ENCODE results near the gene MSRB1.
"Not testable (repeated sequence)": the region's sequence is repeated elsewhere in the genome, so short reads cannot be mapped to it uniquely, and the experiment has no call there.

Gene MSRB1

DNA sequence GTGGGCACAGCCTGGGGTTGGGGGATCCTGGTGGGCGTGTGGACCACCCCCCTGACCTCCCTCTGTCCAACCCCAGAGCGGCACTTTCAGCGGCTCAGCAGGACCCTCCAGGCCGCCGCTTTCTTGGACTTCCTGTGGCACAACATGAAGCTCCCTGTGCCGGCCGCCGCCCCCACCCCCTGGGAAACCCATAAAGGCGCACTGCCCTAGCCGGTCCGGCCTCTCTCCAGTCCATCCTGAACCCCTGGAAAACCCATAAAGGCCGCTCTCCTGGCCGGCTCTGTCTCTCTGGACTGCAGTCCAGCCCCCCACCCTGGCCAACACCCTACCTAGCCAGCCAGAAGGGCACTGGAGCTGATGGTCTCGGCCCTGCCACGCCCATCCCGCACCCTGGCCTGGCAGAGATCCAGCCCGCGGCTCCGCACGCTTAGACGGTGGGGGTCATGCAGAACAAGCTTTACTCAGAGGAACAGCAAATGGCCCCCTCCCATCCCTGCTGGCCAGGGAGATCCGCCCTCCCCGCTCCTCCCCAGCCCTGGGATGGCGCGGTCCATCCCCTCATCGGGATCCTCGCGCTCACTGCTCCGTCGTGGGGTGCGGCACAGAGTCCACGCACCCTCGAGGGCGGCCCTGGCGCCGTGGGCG is 35.6 kb upstream of the MSRB1 start:
- DNase-seq (ENCODE audit: low spot score) = no peak

DNA sequence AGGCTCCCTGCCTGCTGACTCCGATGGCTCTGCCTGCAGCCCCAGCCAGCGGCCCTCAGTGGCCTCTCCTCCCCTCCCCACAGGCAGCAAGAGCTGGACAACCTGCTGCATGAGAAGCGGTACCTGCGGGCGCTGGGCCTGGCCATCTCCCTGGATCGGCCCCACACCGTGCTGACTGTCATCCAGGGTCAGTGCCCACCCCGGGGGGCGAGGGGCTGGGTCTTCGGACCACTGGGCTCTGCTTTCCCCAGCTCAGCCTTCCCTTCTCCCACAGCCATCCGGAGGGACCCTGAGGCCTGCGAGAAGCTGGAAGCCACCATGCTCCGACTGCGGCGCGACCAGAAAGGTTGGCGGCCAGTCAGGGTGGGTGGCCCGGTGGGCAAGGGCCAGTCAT is 34.9 kb upstream of the MSRB1 start:
- no peak for DNase-seq (ENCODE audit: low spot score)

DNA sequence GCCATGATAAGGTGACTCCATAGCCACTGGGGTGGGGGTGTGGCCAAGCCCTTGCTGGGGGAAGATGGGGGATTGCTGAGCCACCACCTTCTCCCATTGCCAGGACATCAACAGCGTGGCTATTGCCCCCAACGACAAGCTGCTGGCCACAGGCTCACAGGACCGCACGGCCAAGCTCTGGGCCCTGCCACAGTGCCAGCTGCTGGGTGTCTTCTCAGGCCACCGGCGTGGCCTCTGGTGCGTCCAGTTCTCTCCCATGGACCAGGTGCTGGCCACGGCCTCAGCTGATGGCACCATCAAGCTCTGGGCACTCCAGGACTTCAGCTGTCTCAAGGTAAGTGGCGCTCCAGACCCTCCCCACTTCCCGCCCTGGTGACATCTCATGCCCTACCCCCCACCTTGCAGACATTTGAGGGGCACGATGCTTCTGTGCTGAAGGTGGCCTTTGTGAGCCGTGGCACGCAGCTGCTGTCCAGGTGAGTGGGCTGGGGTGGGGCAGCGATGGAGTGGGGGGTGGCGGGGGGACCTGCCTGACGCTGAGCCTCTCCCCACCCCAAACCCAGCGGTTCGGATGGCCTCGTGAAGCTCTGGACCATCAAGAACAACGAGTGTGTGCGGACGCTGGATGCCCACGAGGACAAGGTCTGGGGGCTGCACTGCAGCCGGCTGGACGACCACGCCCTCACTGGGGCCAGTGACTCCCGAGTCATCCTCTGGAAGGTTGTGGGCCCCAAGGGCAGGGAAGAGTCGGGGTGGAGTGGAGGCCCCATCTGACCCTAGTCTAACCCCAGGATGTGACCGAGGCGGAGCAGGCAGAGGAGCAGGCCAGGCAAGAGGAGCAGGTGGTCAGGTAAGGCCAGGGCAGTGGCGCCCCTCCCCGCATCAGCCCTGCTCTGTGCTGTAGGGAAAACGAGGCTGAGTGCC is 34.2 kb upstream of the MSRB1 start:
- DNase-seq (ENCODE audit: low spot score) = no peak

DNA sequence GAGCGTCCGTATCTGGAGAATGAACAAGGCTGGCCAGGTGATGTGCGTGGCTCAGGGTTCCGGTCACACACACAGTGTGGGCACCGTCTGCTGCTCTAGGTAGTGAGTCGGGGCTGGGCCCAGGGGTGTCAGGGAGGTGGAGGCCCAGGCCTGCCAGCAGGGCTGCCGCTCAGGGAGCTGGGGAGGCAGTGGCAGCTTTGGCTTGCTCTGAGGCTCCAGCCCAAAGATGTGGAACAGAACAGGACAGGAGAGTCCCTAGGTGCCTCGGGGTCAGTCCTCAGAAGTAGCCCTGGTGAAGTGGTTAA is 33.2 kb upstream of the MSRB1 start:
- DNase-seq (ENCODE audit: low spot score) = no peak

DNA sequence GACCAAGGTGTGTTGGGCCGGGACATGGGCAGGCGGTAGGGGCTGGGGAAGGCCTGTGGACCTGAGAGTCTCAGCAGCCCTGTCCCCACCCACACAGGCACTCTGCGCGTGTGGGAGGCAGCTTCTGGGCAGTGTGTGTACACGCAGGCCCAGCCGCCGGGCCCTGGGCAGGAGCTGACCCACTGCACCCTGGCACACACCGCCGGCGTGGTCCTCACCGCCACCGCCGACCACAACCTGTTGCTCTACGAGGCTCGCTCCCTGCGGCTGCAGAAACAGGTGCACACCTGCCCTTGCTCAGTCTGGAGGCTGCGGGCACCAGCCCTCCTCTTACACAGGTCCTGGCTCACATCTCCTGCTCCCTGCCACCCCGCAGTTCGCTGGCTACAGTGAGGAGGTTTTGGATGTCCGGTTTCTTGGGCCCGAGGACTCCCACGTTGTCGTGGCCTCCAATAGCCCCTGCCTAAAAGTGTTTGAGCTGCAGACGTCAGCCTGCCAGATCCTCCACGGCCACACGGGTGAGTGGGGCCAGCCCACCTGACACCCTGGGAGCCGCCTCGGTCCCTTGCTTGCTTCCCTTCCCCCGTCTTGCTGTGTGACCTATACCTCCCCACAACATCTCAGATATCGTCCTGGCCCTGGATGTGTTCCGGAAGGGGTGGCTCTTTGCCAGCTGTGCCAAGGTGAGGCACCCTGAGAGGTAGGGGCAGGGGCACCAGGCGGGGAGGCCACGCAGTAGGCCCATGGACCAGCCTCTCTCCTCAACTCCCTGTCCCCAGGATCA is 32.6 kb upstream of the MSRB1 start:
- no peak for DNase-seq (ENCODE audit: low spot score)

DNA sequence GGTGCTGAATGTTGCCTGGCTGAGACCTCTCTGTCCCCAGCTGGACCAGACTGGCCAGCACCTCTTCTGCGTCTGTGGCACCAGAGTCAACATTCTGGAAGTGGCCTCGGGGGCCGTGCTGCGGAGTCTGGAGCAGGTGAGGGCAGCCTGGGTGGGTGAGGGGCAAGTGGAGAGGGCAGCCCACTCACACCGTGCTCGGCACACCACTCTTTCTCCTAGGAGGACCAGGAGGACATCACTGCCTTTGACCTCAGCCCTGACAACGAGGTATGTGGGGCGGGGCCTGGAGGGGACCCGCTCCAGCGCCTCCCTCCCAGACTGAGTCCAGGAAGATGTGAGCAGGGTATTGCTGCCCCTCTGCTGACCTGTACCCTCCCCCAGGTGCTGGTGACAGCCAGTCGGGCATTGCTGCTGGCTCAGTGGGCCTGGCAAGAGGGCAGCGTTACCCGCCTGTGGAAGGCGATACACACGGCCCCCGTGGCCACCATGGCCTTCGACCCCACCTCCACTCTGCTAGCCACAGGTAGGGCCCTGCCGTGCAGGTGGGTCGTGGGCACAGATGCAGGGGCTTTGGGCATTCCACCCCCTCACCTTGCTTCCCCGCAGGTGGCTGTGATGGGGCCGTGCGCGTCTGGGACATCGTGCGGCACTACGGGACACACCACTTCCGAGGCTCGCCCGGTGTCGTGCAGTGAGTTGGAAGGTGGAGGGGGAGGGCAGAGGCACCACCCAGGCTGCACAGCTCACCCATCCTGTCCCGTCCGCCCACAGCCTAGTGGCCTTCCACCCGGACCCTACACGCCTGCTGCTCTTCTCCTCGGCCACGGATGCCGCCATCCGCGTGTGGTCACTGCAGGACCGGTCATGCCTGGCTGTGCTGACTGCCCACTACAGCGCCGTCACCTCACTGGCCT is 31.4 kb upstream of the MSRB1 start:
- DNase-seq (ENCODE audit: low spot score) = no peak

DNA sequence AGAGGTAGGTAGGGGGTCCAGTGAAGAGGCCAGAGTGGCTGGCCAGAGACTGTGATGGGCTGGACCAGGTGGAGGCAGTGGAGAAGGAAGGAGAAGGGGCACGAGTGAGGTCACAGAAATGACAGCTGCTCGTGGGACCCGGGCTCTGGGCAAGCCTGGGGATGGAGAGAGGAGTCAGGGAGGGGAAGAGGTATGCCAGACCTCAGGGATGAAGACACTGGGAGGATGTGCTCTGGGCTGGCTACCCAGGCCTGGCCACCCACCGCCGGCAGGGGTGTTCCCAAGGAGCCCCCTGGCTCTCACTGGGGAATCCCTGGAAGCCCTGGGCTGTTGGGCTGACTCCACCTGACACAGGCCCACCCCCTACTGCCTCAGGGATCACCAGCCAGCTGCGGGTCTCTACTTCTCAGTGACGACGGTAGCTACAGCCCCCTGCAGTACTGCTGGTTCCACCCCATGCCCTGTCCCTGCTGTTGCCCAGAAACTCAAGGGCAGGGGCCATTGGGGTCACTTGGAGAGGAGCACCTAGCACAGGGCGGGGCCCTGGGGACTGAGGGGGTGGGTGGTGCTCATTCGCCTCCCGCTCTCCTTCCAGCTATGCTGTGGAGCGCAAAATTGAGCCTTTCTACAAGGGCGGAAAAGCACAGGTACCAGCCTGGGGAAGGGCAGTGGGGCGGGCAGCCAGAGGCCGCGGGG is 30.6 kb upstream of the MSRB1 start:
- no peak for DNase-seq (ENCODE audit: low spot score)

DNA sequence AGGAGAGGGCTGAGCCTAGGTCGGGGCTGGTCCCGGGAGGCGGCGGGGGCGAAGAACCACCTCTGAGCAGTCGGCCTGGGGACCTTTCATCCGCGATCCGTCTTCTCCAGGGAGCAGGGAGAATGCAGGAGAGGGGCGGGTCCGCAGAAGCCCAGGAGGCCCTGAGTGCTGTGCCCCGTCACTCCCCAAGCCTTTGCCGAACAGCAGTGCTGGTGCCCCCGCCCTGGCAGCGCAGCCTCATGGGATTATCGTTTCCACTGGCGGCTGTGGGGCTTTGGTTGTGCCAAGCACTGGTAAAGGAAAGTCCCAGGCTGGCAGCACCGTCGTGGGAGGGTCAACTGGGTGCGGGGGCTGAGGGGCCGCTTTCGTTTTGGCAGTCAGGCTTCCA is 29.5 kb upstream of the MSRB1 start:
- DNase-seq (ENCODE audit: low spot score) = no peak

DNA sequence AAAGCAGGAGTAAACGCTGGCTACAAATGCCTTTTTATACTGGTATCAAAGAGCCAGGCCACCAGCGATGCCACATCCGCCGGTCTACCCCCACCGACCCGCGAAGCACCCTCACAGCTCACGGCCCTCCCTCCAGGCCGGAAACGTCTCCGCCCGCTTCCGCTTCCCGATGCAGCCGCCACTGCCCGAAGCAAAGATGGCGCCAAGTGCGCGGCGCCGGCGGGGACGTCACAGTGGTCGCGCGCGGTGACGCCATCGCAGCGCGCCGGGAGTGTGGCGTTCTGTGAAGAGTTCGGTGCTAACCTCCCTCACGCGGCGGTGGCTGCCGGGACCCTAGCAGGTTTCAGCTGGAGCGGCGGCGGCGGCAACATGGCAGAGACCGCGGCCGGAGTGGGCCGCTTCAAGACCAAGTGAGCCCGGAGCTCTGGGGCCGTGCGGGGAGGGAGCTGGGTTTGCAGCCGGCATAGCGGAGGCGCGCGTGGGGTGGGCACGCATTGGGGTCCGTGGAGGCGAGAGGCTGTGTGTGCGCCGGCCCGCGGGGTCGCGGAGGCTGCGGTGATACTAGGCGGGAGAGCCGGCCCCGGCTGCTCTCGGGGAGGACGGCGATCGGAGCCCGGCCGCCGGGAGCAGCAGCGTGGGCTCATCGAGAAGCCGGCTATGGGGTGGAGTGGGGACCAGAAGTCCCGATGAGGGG is 28.9 kb upstream of the MSRB1 start, which contains the start of gene TBL3:
Gene TBL3 (plus strand): TSS at position 258 of the 694 bp plus-strand sequence. CDS start 112 bp downstream, at position 370.
- peak; percentile 93 for DNase-seq (ENCODE audit: low spot score)

DNA sequence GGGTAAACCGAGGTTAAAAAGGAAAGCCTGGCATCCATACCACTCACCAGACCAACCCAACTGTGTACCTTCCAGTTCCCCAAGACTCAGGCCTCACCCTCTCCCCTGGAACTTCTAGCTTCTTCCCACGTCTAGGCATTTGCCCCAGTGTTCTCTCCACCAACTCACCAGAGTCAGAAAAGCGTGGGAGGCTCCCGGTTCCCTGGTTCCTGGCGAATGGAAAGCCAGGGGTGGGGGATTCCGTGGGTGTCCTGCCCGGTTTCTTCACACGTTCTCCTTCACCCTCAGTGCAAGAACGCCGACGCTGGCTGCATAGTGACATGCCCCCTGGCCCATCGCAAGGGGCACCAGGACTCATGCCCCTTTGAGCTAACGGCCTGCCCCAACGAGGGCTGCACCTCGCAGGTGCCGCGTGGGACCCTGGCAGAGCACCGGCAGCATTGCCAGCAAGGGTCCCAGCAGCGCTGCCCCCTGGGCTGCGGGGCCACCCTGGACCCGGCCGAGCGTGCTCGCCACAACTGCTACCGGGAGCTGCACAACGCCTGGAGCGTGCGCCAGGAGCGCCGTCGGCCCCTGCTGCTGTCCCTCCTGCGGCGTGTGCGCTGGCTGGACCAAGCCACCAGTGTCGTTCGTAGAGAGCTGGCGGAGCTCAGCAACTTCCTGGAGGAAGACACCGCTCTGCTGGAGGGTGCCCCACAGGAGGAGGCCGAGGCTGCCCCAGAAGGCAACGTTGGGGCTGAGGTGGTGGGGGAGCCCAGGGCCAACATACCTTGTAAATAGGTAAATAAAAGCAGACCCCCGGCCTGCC is 25.4 kb upstream of the MSRB1 start:
- DNase-seq (ENCODE audit: low spot score) = no peak

DNA sequence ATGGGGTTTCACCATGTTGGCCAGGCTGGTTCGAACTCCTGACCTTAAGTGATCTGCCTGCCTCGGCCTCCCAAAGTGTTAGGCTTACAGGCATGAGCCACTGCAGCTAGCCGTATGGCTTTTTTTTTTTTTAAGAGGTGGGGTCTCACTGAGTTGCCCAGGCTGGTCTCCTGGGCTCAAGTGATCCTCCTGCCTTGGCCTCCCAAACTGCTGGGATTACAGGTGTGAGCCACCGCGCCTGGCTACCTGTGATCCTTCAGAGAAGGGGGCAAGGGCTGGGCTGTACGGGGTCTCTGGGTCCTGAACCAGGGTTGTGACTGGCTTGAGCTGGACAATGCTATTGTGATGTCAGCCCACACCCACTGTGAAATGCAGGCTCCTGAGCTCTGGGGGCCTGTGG is 23.5 kb upstream of the MSRB1 start, which contains the start of gene RNF151:
Gene RNF151 (plus strand): TSS at position 397 of the 400 bp plus-strand sequence. CDS start 26 bp downstream, outside the sequence.
- DNase-seq (ENCODE audit: low spot score) = no peak

DNA sequence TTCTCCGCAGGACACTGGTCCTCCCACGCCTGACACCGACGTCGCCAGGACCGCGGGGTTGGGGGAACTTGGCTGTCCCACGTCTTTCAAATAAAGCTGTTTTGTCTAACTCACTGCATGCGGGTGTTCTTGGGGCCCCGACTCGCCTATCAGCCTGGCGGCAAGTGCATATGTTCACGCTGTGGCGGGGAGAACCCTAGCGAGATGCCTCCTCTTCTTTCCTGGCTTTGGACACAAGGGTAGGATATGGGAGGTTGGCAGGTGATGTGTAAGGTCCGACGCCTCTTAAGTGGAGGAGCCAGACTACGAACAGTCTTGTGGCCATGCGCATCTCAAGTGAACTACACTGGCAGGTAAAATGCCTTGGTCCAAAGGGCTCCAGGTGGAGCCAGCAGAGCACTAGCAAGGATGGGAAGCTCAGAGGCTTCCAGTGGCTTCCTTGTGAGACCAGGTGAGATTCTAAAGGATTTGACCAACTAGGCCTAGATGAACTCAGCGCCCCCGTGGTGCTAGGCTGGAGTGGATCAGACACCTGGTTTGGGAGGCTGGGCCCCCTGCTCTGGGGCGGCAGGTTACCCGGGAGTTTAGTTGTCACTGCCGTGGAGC is 22.5 kb upstream of the MSRB1 start:
- no peak for DNase-seq (ENCODE audit: low spot score)

DNA sequence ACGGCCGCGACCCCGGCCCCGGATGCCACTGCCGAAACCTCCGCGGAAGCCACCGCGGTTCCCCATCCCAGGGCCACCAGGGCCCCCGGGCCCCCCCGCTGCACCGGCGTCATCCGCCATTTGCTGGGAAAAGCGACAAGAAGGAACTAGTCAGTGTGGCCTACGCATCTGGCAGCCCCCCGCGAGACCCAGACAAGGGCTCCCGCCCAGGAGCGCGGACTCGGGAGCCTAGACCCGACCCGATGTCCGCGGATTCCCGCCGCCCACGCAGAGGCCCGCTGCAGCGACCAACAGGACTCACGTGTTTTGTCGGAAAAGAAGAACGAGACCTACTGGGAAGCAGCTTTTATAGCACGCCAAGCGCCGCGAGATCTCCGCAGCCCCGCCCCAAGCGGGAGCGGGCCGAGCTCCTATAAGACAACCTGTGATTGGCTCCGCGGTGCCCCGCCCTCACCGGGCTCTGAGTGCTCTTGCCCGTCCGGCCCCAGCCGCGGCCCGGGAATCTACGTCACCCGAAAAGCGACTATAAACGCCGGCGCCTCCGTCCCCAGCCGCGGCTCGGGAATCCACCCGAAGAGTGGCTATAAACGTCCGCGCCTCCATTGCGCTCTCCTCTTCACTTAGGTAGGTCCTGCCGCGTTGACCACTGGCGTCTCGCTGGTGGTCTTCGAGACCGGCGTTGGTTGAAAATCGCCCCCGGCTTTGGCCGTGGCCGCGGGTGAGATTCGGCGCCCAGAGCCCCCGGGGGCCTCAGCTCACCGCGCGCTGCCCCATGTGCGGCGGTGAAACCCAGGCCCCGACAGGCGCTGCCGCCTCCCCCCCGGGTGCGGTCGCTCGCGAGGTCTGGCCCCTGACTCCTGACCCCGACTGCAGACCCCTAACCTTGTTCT is 21.8 kb upstream of the MSRB1 start, which contains the start of gene RPS2:
Gene RPS2 (minus strand): TSS at position 321 of the 890 bp plus-strand sequence. CDS start 201 bp downstream, at position 120.
- peak; percentile 99 for DNase-seq (ENCODE audit: low spot score)

DNA sequence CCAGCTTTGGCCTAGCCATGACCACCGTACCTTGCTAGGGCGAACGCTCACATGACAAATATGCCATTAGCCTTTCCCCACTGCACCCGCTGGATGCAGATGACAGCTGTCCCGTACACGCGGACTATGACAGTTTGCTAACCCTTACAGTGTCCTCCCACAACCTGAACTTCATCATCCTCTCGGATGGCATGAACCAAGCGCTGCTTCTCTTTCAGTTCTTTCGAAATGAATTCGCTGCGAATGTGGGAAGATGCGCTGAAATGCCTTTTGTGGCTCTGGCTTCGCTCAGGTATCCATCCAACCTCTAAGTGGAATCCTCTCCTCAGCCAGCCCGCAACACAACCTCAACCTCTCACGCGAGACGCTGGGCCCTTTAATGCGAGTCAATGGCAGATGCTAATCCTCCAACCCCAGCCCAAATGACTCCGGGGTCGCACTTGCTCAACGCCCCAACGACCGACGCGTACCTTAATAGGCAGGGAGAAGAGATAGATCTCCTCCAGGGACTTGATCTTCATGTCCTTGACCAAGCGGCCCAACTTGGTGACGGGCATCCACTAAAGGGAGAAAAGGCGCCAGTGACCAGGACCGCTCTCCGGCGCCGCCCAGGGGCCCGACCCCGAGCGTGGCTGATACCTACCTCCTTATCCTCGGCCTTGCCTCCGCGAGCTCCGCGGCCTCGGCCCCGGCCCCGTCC is 21.0 kb upstream of the MSRB1 start:
- DNase-seq (ENCODE audit: low spot score) = no peak

DNA sequence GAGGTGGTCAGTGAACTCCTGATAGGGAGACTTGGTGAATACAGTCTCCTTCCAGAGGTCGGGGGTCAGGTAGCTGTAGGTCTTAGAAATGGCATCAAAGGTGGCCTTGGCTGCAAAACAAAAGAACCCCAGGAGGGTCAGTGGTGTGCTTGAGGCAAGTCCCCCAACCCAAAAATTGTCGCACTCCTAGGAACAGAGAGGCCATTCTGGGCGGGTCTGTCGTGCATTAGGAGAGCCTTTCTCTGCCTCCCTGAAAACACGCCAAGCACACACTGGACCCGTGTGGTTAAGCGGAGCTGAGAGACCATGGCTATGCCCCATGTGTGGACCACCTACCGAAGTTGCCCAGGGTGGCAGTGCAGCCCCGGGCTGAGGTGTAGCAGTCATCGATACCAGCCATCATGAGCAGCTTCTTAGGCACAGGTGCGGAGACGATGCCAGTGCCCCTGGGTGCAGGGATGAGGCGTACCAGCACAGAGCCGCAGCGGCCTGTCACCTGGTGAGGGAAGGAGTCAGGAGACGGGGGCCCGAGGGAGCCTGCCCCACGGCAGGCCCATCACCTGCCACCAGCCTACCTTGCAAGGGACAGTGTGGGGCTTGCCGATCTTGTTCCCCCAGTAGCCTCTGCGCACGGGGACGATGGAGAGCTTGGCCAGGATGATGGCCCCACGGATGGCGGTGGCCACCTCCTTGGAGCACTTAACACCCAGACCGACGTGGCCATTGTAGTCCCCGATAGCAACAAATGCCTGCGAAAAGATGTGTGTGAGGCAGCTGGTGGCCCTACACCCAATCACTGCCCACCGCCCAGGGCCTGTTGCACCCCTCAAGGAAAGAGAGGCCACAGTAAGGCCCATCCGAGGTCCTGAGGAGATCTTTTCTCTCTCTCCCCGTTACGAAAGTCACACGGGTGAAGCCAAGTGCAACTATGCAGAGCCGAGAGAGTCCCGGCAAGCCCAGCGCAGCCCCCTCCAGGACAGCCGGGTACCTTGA is 19.5 kb upstream of the MSRB1 start:
- DNase-seq (ENCODE audit: low spot score) = not testable (repeated sequence)

DNA sequence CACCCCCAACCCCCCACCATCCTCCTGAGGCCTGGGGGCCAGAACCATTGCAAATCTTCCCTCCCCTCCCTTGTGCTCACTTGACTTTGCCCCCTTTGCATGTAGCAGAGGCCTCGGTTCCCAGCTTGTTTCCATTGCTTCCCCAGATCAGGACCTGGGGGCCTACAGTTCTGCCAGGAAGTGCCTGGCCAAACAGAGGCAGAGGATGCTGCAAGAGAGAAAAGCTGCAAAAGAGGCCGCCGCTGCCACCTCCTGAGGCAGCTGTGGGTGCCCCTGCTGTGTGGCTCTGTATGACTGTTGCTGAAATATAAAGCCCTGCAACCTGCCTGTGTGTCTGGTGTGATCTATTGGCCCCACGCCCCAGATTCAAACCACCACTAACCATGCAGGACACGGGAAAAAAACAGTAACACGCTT is 18.7 kb upstream of the MSRB1 start:
- no peak for DNase-seq (ENCODE audit: low spot score)

Data from germinal center (tissue), 1 donor.